ENCODE measurements around the gene PPA2.

The PPA2 gene

DNA sequence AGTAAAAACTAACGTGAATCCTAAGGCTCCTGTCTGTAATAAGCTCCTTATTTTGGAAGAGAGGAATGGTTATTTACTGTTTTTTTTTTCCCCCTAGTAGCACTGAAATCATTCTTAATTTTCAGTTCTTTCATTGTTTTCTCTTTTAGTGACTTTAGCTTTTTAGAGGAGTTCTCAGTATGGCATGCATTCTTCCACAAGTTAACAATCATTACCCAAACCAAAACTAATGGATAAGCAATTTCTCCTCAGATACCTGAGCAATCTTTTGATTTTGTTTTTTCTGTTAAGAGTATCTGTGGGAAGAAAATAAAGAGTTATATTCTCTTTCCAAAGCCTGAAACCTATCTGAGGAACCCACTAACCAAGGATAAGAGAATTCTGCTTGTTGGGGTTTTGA lies 16.7 kb upstream of the PPA2 start:
- Histone ChIP-seq H3K27ac (ENCODE audit: extremely low read depth, low read depth, low read length) (no peak overlapping the region), H3K9me3 (ENCODE audit: control insufficient read depth, insufficient read depth, low read depth, low read length) (no peaks in the 10 kb centered on the region), H3K4me1 (ENCODE audit: control insufficient read depth, insufficient read depth, low read length) (no peaks in the 10 kb centered on the region), H3K36me3 (ENCODE audit: control insufficient read depth in 2 of 2, insufficient read depth in 1 of 2, low read length in 2 of 2) (no peaks in the 10 kb centered on the region), H3K4me3 (ENCODE audit: low read depth, low read length) (no peak overlapping the region)
- TF ChIP-seq OVOL3 (tag by site-specific recombination; IDR thresholded peaks at IDR 0.05) (no peak), SP7 (tag by site-specific recombination; IDR thresholded peaks at IDR 0.05) (no peak), ZNF571 (tag by site-specific recombination; IDR thresholded peaks at IDR 0.05) (no peak), ZNF670 (tag by site-specific recombination; IDR thresholded peaks at IDR 0.05; ENCODE audit: low read depth) (no peak), ZNF19 (tag by site-specific recombination; IDR thresholded peaks at IDR 0.05; ENCODE audit: low read depth) (no peak)
- ChIA-PET POLR2A (no interaction called here), CTCF (no interaction called here)

GRCh38 chr4:105483840-105484239 lies 10.0 kb upstream of the PPA2 start:
- Histone ChIP-seq H3K36me3 (ENCODE audit: control insufficient read depth in 2 of 2, insufficient read depth in 1 of 2, low read length in 2 of 2) (no peaks in the 10 kb centered on the region), H3K27ac (ENCODE audit: extremely low read depth, low read depth, low read length) (no peak overlapping the region), H3K4me3 (ENCODE audit: low read depth, low read length) (no peak overlapping the region), H3K4me1 (ENCODE audit: control insufficient read depth, insufficient read depth, low read length) (no peaks in the 10 kb centered on the region), H3K9me3 (ENCODE audit: control insufficient read depth, insufficient read depth, low read depth, low read length) (no peaks in the 10 kb centered on the region)
- no peak for TF ChIP-seq SP2 (tag by site-specific recombination; IDR thresholded peaks at IDR 0.05)
- TF ChIP-seq AEBP2 (tag by site-specific recombination; IDR thresholded peaks at IDR 0.05; ENCODE audit: borderline replicate concordance), result no peak
- no peak for TF ChIP-seq ZNF239 (tag by site-specific recombination; IDR thresholded peaks at IDR 0.05)
- TF ChIP-seq ZNF513 (tag by site-specific recombination; IDR thresholded peaks at IDR 0.05), result no peak
- no peak for TF ChIP-seq HOXD13 (CRISPR knock-in tag; IDR thresholded peaks at IDR 0.05; ENCODE audit: borderline replicate concordance)
- no peak for TF ChIP-seq BCL11B (tag by site-specific recombination; IDR thresholded peaks at IDR 0.05; ENCODE audit: low read depth)
- no peak for TF ChIP-seq TRIM28 (IDR thresholded peaks at IDR 0.05; ENCODE audit: borderline replicate concordance, low read length)
- no peak for TF ChIP-seq ZNF654 (tag by site-specific recombination; IDR thresholded peaks at IDR 0.05; ENCODE audit: low read depth)
- TF ChIP-seq ZNF580 (tag by site-specific recombination; IDR thresholded peaks at IDR 0.05), result no peak
- TF ChIP-seq ZNF621 (tag by site-specific recombination; IDR thresholded peaks at IDR 0.05), result no peak
- no peak for TF ChIP-seq ZNF701 (tag by site-specific recombination; IDR thresholded peaks at IDR 0.05)
- TF ChIP-seq ZNF768 (tag by site-specific recombination; IDR thresholded peaks at IDR 0.05), result no peak
- TF ChIP-seq ZNF571 (tag by site-specific recombination; IDR thresholded peaks at IDR 0.05), result no peak
- no peak for TF ChIP-seq TCF7L2 (IDR thresholded peaks at IDR 0.05; ENCODE audit: borderline replicate concordance, low read depth, low read length)
- TF ChIP-seq ZBTB20 (tag by site-specific recombination; IDR thresholded peaks at IDR 0.05), result no peak
- TF ChIP-seq ZNF311 (tag by site-specific recombination; IDR thresholded peaks at IDR 0.05; ENCODE audit: borderline replicate concordance), result no peak
- no peak for TF ChIP-seq ZNF561 (tag by site-specific recombination; IDR thresholded peaks at IDR 0.05; ENCODE audit: borderline replicate concordance)
- TF ChIP-seq, protein P1, sequence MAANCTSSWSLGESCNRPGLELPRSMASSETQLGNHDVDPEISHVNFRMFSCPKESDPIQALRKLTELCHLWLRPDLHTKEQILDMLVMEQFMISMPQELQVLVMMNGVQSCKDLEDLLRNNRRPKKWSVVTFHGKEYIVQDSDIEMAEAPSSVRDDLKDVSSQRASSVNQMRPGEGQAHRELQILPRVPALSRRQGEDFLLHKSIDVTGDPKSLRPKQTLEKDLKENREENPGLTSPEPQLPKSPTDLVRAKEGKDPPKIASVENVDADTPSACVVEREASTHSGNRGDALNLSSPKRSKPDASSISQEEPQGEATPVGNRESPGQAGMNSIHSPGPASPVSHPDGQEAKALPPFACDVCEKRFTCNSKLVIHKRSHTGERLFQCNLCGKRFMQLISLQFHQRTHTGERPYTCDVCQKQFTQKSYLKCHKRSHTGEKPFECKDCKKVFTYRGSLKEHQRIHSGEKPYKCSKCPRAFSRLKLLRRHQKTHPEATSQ (tag by site-specific recombination; IDR thresholded peaks at IDR 0.05), result no peak
- no peak for TF ChIP-seq ZNF555 (tag by site-specific recombination; conservative IDR thresholded peaks at IDR 0.05)
- ChIA-PET POLR2A (no interaction called here), CTCF (no interaction called here)
